CD14-positive monocyte (primary cell): ENCODE data around the gene PRAC2. TPM values are rescaled to one million over a fixed set of nuclear protein-coding genes. Genes with fewer than 3 reads are reported as not detected.

Experiments
- DNase-seq, 3 donors: peaks; one replicate each; pipeline ENCODE4 v3.0.0-alpha.2; 2011 to 2022
- H2AFZ ChIP-seq: 2 replicates; pipeline ENCODE4 v1.6.0; 2012; ENCODE audit warnings: mild to moderate bottlenecking, low read depth, low read length, inconsistent platforms; ENCODE audit not compliant: insufficient read depth, poor library complexity, severe bottlenecking
- H3K27ac ChIP-seq, 2 donors: 1 replicate in 1 of 2; 2 replicates in 1 of 2; pipeline ENCODE4 v1.5.1; 2012 to 2013; ENCODE audit warnings: low read length in 2 of 2, control low read depth in 1 of 2, inconsistent platforms in 1 of 2, low read depth in 1 of 2, mild to moderate bottlenecking in 1 of 2
- H3K27me3 ChIP-seq, 2 donors: one replicate each; pipeline versions ENCODE4 v1.6.0 to v1.6.1; 2011 to 2013; ENCODE audit warnings: low read length in 2 of 2; ENCODE audit not compliant: control insufficient read depth in 2 of 2, insufficient read depth in 2 of 2
- H3K36me3 ChIP-seq, 2 donors: replicated peaks in 1 of 2; 1 replicate in 1 of 2; 2 replicates in 1 of 2; pipeline versions ENCODE4 v1.5.1 to v1.6.1; 2012 to 2013; ENCODE audit warnings: low read length in 2 of 2, control low read depth in 1 of 2, inconsistent platforms in 1 of 2, mild to moderate bottlenecking in 1 of 2; ENCODE audit not compliant: insufficient read depth in 2 of 2, control insufficient read depth in 1 of 2
- H3K4me1 ChIP-seq, 2 donors: 1 replicate in 1 of 2; 2 replicates in 1 of 2; pipeline versions ENCODE4 v1.5.1 to v1.6.1; 2012 to 2013; ENCODE audit warnings: low read length in 2 of 2, control low read depth in 1 of 2, inconsistent platforms in 1 of 2, mild to moderate bottlenecking in 1 of 2, moderate library complexity in 1 of 2; ENCODE audit not compliant: insufficient read depth in 2 of 2, control insufficient read depth in 1 of 2
- H3K4me2 ChIP-seq: replicated peaks from 2 replicates; pipeline ENCODE3; 2012; ENCODE audit warnings: low read length, moderate library complexity, mild to moderate bottlenecking; ENCODE audit not compliant: poor library complexity, severe bottlenecking; ENCODE audit errors: extremely low read depth
- H3K4me3 ChIP-seq, 3 experiments: fragments of 200-600 bp in 1 of 3; sonication (generic) in 1 of 3; replicated peaks in 1 of 3; 1 replicate in 2 of 3; 2 replicates in 1 of 3; pipeline ENCODE4 v1.5.1; 2011 to 2013; ENCODE audit warnings: low read length in 3 of 3, mild to moderate bottlenecking in 3 of 3, control low read depth in 2 of 3, low read depth in 2 of 3, inconsistent platforms in 1 of 3, moderate library complexity in 1 of 3
- H3K79me2 ChIP-seq: 2 replicates; pipeline ENCODE4 v1.6.0; 2012; ENCODE audit warnings: mild to moderate bottlenecking, control low read depth, inconsistent platforms, low read length, moderate library complexity; ENCODE audit not compliant: insufficient read depth
- H3K9ac ChIP-seq: 2 replicates; pipeline ENCODE4 v1.6.0; 2017; ENCODE audit warnings: low read length, mild to moderate bottlenecking; ENCODE audit not compliant: insufficient read depth, poor library complexity, severe bottlenecking
- H3K9me3 ChIP-seq, 2 donors: replicated peaks in 1 of 2; 1 replicate in 1 of 2; 2 replicates in 1 of 2; pipeline versions ENCODE4 v1.5.1 to v1.6.1; 2012 to 2013; ENCODE audit warnings: low read length in 2 of 2, control low read depth in 1 of 2; ENCODE audit not compliant: control insufficient read depth in 1 of 2, insufficient read depth in 1 of 2
- H4K20me1 ChIP-seq: 2 replicates; pipeline ENCODE4 v1.6.0; 2012; ENCODE audit warnings: mild to moderate bottlenecking, low read length, control low read depth, moderate library complexity; ENCODE audit not compliant: insufficient read depth
- H3K27ac Mint-ChIP-seq, 7 donors: one replicate each; pipeline ENCODE4 v1.8.0; 2020; ENCODE audit warnings: mild to moderate bottlenecking in 7 of 7, mixed read lengths in 7 of 7, moderate library complexity in 6 of 7, inconsistent platforms in 2 of 7
- H3K27me3 Mint-ChIP-seq, 3 donors: one replicate each; pipeline ENCODE4 v1.8.0; 2021 to 2022; ENCODE audit warnings: low read depth in 3 of 3, mild to moderate bottlenecking in 3 of 3, mixed read lengths in 3 of 3, moderate library complexity in 3 of 3, inconsistent platforms in 1 of 3
- H3K36me3 Mint-ChIP-seq, 2 donors: one replicate each; pipeline ENCODE4 v1.8.0; 2020; ENCODE audit warnings: mixed read lengths in 2 of 2, inconsistent platforms in 1 of 2, mild to moderate bottlenecking in 1 of 2
- H3K4me1 Mint-ChIP-seq: one replicate; pipeline ENCODE4 v1.8.0; 2020; ENCODE audit warnings: mild to moderate bottlenecking, mixed read lengths
- H3K4me3 Mint-ChIP-seq, 2 donors: one replicate each; pipeline ENCODE4 v1.8.0; 2020; ENCODE audit warnings: mild to moderate bottlenecking in 2 of 2, mixed read lengths in 2 of 2, moderate library complexity in 1 of 2
- H3K9me3 Mint-ChIP-seq, 7 donors: one replicate each; pipeline ENCODE4 v1.8.0; 2020 to 2022; ENCODE audit warnings: mixed read lengths in 7 of 7, mild to moderate bottlenecking in 6 of 7, moderate library complexity in 6 of 7, inconsistent platforms in 2 of 7
- CTCF ChIP-seq: fragments of 200-600 bp; IDR thresholded peaks from one replicate; pipeline ENCODE4 v1.8.0; 2022; ENCODE audit warnings: antibody characterized with exemption, mild to moderate bottlenecking
- WGBS: methylation state at CpG from one replicate; pipeline ENCODE4 v1.1.5; 2013; ENCODE audit warnings: missing lambda C conversion rate; ENCODE audit not compliant: insufficient coverage; 5-methylcytosine and 5-hydroxymethylcytosine counted together
- intact Hi-C, 2 donors: fragments of 100-400 bp; cut with micrococcal nuclease; formaldehyde crosslinking; loops; one replicate each; pipeline versions ENCODE4 v1.15.0 to v1.15.1; 2023
- polyA plus RNA-seq, 3 donors: library from polyadenylated mRNA; depleted of rRNA in 1 of 3; unstranded in 2 of 3; stranded (reverse) in 1 of 3; fragments of 300-500 nt in 2 of 3; fragments of >200 nt in 1 of 3; fragmentation: Illumina TruSeq in 2 of 3; gene quantifications; 1 replicate in 2 of 3; 2 replicates in 1 of 3; pipeline ENCODE4 v1.2.3, GENCODE V29; 2012 to 2021

Gene PRAC2
- polyA plus RNA-seq, 3 donors: not detected

GRCh38 chr17:48767263-48767774 is 44.3 kb downstream of the PRAC2 start:
- H3K9me3 Mint-ChIP-seq: no peaks in the 10 kb centered on the region
- Histone ChIP-seq H3K27me3 (peaks cover 9 to 12% of the 10 kb centered on the region in 2 donors), H3K79me2 (no peaks in the 10 kb centered on the region), H4K20me1 (no peaks in the 10 kb centered on the region), H3K4me1 (peaks cover 0 to 3% of the 10 kb centered on the region in 2 donors), H3K4me2 (no peak overlapping the region), H3K9ac (no peak overlapping the region), H2AFZ (no peak overlapping the region), H3K36me3 (no peaks in the 10 kb centered on the region), H3K27ac (no peak overlapping the region), H3K9me3 (no peaks in the 10 kb centered on the region), H3K4me3 (no peak overlapping the region)
- H3K4me1 Mint-ChIP-seq: no peaks in the 10 kb centered on the region
- DNase-seq: no peak
- no peak overlapping the region for H3K27ac Mint-ChIP-seq
- H3K4me3 Mint-ChIP-seq: no peak overlapping the region
- peaks cover 24 to 33% (median 29%) of the 10 kb centered on the region in 3 donors for H3K27me3 Mint-ChIP-seq
- no peaks in the 10 kb centered on the region for H3K36me3 Mint-ChIP-seq
- 100% methylated on average over 1 of the region's 4 CpGs for WGBS
- intact Hi-C loops: no loop called here
- TF ChIP-seq CTCF: no peak

- Mint-ChIP-seq H3K27me3 (peaks cover 15 to 23% (median 16%) of the 10 kb centered on the region in 3 donors), H3K4me1 (no peaks in the 10 kb centered on the region), H3K9me3 (no peaks in the 10 kb centered on the region), H3K36me3 (no peaks in the 10 kb centered on the region), H3K27ac (no peak overlapping the region), H3K4me3 (no peak overlapping the region)
- H3K27ac ChIP-seq: no peak overlapping the region
- no peak overlapping the region for H2AFZ ChIP-seq
- H3K27me3 ChIP-seq: peaks cover 7 to 10% of the 10 kb centered on the region in 2 donors
- 82% methylated on average over 4 of the region's 5 CpGs for WGBS
- no peaks in the 10 kb centered on the region for H4K20me1 ChIP-seq
- no peak overlapping the region for H3K4me3 ChIP-seq
- no peak for TF ChIP-seq CTCF
- H3K4me2 ChIP-seq: no peak overlapping the region
- intact Hi-C loops: no loop called here
- H3K9me3 ChIP-seq: no peaks in the 10 kb centered on the region
- no peaks in the 10 kb centered on the region for H3K79me2 ChIP-seq
- H3K36me3 ChIP-seq: no peaks in the 10 kb centered on the region
- H3K9ac ChIP-seq: no peak overlapping the region
- no peak for DNase-seq
- H3K4me1 ChIP-seq: peaks cover 0 to 3% of the 10 kb centered on the region in 2 donors
Observed at GRCh38 chr17:48769009-48769675, 46.2 kb downstream of the PRAC2 start.
